H9 (cell line): Measurements from ENCODE around the gene PRKAG2. TPM values are rescaled to one million over a fixed set of nuclear protein-coding genes. Genes with fewer than 3 reads are reported as not detected.

Experiments used
- DNase-seq: peaks from one replicate; pipeline ENCODE4 v3.0.0-alpha.2; 2017
- H2AFZ ChIP-seq: one replicate; pipeline ENCODE4 v1.6.1; 2013; ENCODE audit warnings: mild to moderate bottlenecking, low read length, control low read depth, moderate library complexity
- H2AK5ac ChIP-seq: 2 replicates; pipeline ENCODE4 v1.6.1; 2013; ENCODE audit warnings: low read length, control low read depth, mixed read lengths; ENCODE audit not compliant: insufficient read length
- H2BK120ac ChIP-seq: one replicate; pipeline ENCODE4 v1.6.1; 2013; ENCODE audit warnings: low read depth, mild to moderate bottlenecking, low read length, control low read depth, inconsistent platforms; ENCODE audit not compliant: poor library complexity, severe bottlenecking
- H2BK12ac ChIP-seq: 2 replicates; pipeline ENCODE4 v1.6.1; 2013; ENCODE audit warnings: low read length, control low read depth, mixed read lengths, low read depth; ENCODE audit not compliant: insufficient read length
- H2BK15ac ChIP-seq: 2 replicates; pipeline ENCODE4 v1.6.1; 2013; ENCODE audit warnings: low read depth, low read length, control low read depth
- H2BK20ac ChIP-seq: one replicate; pipeline ENCODE4 v1.6.1; 2013; ENCODE audit warnings: low read depth, mild to moderate bottlenecking, low read length, control low read depth, inconsistent platforms; ENCODE audit not compliant: poor library complexity, severe bottlenecking
- H2BK5ac ChIP-seq: 2 replicates; pipeline ENCODE4 v1.6.1; 2013; ENCODE audit warnings: low read length, control low read depth, mixed read lengths; ENCODE audit not compliant: insufficient read length
- H3K14ac ChIP-seq: 2 replicates; pipeline ENCODE4 v1.6.1; 2013; ENCODE audit warnings: low read length, control low read depth; ENCODE audit not compliant: insufficient read depth
- H3K18ac ChIP-seq: 2 replicates; pipeline ENCODE4 v1.6.1; 2013; ENCODE audit warnings: low read depth, mild to moderate bottlenecking, mixed read lengths, low read length, control low read depth; ENCODE audit not compliant: insufficient read length
- H3K23ac ChIP-seq: 2 replicates; pipeline ENCODE4 v1.6.1; 2013; ENCODE audit warnings: low read length, control low read depth, mixed read lengths, low read depth; ENCODE audit not compliant: insufficient read length
- H3K23me2 ChIP-seq: 2 replicates; pipeline ENCODE4 v1.6.1; 2013; ENCODE audit warnings: low read depth, mild to moderate bottlenecking, mixed read lengths, low read length, control low read depth; ENCODE audit not compliant: insufficient read length, poor library complexity, severe bottlenecking
- H3K27ac ChIP-seq: 2 replicates; pipeline ENCODE4 v1.5.1; 2013; ENCODE audit warnings: low read length, control low read depth, mixed read lengths, low read depth; ENCODE audit not compliant: insufficient read length
- H3K27me3 ChIP-seq: 2 replicates; pipeline ENCODE4 v1.6.1; 2013; ENCODE audit warnings: low read length, control low read depth, inconsistent platforms; ENCODE audit not compliant: insufficient read depth
- H3K4ac ChIP-seq: 2 replicates; pipeline ENCODE4 v1.6.1; 2013; ENCODE audit warnings: low read depth, mild to moderate bottlenecking, control low read depth, inconsistent platforms, low read length, moderate library complexity
- H3K4me1 ChIP-seq: 2 replicates; pipeline ENCODE4 v1.6.1; 2013; ENCODE audit warnings: low read length, control low read depth, inconsistent platforms; ENCODE audit not compliant: insufficient read depth
- H3K4me2 ChIP-seq: 2 replicates; pipeline ENCODE4 v1.6.1; 2013; ENCODE audit warnings: low read length, control low read depth, mixed read lengths; ENCODE audit not compliant: insufficient read length, insufficient read depth
- H3K56ac ChIP-seq: 2 replicates; pipeline ENCODE4 v1.6.1; 2013; ENCODE audit warnings: low read depth, mild to moderate bottlenecking, mixed read lengths, low read length, control low read depth; ENCODE audit not compliant: insufficient read length
- H3K79me1 ChIP-seq: 2 replicates; pipeline ENCODE4 v1.6.1; 2013; ENCODE audit warnings: low read depth, mild to moderate bottlenecking, moderate library complexity, low read length, control low read depth, inconsistent platforms; ENCODE audit not compliant: insufficient read depth, poor library complexity, severe bottlenecking
- H3K79me2 ChIP-seq: 2 replicates; pipeline ENCODE4 v1.6.1; 2013; ENCODE audit warnings: low read length, control low read depth, inconsistent platforms; ENCODE audit not compliant: insufficient read depth
- H3K9ac ChIP-seq: 2 replicates; pipeline ENCODE4 v1.6.1; 2013; ENCODE audit warnings: low read length, control low read depth, mixed read lengths; ENCODE audit not compliant: insufficient read length; ENCODE audit errors: extremely low read depth
- H3K9me3 ChIP-seq: one replicate; pipeline ENCODE4 v1.6.1; 2013; ENCODE audit warnings: low read depth, low read length, inconsistent platforms; ENCODE audit not compliant: control insufficient read depth
- H3T11ph ChIP-seq: one replicate; pipeline ENCODE4 v1.6.1; 2013; ENCODE audit warnings: mild to moderate bottlenecking, low read length, control low read depth, inconsistent platforms
- H4K20me1 ChIP-seq: one replicate; pipeline ENCODE4 v1.6.1; 2013; ENCODE audit not compliant: control insufficient read depth, insufficient read length, insufficient read depth
- H4K5ac ChIP-seq: 2 replicates; pipeline ENCODE4 v1.6.1; 2013; ENCODE audit warnings: low read depth, mild to moderate bottlenecking, mixed read lengths, low read length, control low read depth; ENCODE audit not compliant: insufficient read length
- H4K8ac ChIP-seq: replicated peaks from 2 replicates; pipeline ENCODE4 v1.6.1; 2013; ENCODE audit warnings: low read length, control low read depth, mixed read lengths, low read depth; ENCODE audit not compliant: insufficient read length
- H4K91ac ChIP-seq: 2 replicates; pipeline ENCODE4 v1.6.1; 2013; ENCODE audit warnings: low read depth, mild to moderate bottlenecking, moderate library complexity, mixed read lengths, low read length, control low read depth; ENCODE audit not compliant: insufficient read length
- H3K27ac Mint-ChIP-seq, 3 experiments: 2 replicates in 2 of 3; 3 replicates in 1 of 3; pipeline ENCODE4 v1.8.0; 2020 to 2021; ENCODE audit warnings: mixed read lengths in 3 of 3, mild to moderate bottlenecking in 1 of 3, moderate library complexity in 1 of 3
- H3K27me3 Mint-ChIP-seq: 2 replicates; pipeline ENCODE4 v1.8.0; 2021; ENCODE audit warnings: low read depth, mild to moderate bottlenecking, moderate library complexity, mixed read lengths
- H3K36me3 Mint-ChIP-seq, 3 experiments: 2 replicates in 2 of 3; 3 replicates in 1 of 3; pipeline ENCODE4 v1.8.0; 2020 to 2021; ENCODE audit warnings: low read depth in 3 of 3, mixed read lengths in 3 of 3; ENCODE audit not compliant: insufficient read depth in 1 of 3
- H3K4me1 Mint-ChIP-seq, 2 experiments: 2 replicates each; pipeline ENCODE4 v1.8.0; 2020; ENCODE audit warnings: mixed read lengths in 2 of 2
- H3K4me3 Mint-ChIP-seq, 2 experiments: 2 replicates in 1 of 2; 3 replicates in 1 of 2; pipeline ENCODE4 v1.8.0; 2020 to 2021; ENCODE audit warnings: mild to moderate bottlenecking in 2 of 2, mixed read lengths in 2 of 2, moderate library complexity in 1 of 2
- H3K9me3 Mint-ChIP-seq, 2 experiments: 2 replicates in 1 of 2; 3 replicates in 1 of 2; pipeline ENCODE4 v1.8.0; 2020; ENCODE audit warnings: mild to moderate bottlenecking in 2 of 2, mixed read lengths in 2 of 2, moderate library complexity in 1 of 2
- WGBS: extraction: QIAGEN DNeasy Blood & Tissue Kit; methylation state at CpG from one replicate; pipeline ENCODE4 v1.1.7; 2013; ENCODE audit warnings: missing lambda C conversion rate, low lambda C conversion rate, mixed read lengths; ENCODE audit not compliant: insufficient read length; ENCODE audit errors: extremely low coverage; 5-methylcytosine and 5-hydroxymethylcytosine counted together
- total RNA-seq: library from RNA; stranded (reverse); gene quantifications from 2 replicates; pipeline ENCODE4 v1.2.1, GENCODE V29; 2021
- TF ChIP-seq, protein P1 (sequence below): fragments of 200-600 bp; sonication (generic); conservative IDR thresholded peaks from 3 replicates; pipeline ENCODE4 v1.8.0; 2021; ENCODE audit warnings: antibody characterized with exemption, mild to moderate bottlenecking

The PRKAG2 gene
- total RNA-seq, 1 experiment from 2014 or later: 11.8 TPM

DNA sequence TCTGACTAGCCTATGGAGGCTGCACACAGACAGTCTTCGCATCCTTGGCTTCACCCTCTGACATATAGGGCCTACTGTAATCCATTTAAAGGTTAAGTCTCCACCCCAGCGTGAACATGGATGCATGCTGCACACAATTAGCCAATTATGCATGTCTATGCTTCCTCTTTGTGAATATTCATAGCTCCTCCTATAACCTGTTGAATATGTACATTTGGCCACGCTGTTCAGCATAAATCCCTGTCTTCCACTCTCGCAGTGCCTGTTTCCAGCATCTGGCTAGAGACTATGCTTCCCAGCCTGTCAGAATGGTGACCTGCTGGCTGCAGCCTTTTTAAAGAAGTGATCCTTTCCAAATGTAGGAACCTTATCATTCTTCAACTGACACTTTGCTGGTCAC lies 106.7 kb downstream of the PRKAG2 start:
- Histone ChIP-seq H2BK120ac (no peak overlapping the region), H2BK12ac (no peak overlapping the region), H2BK5ac (no peak overlapping the region), H3K79me1 (no peaks in the 10 kb centered on the region), H4K20me1 (no peaks in the 10 kb centered on the region), H3K9me3 (no peaks in the 10 kb centered on the region), H4K5ac (no peak overlapping the region), H3K9ac (no peak overlapping the region), H3K79me2 (no peaks in the 10 kb centered on the region), H2BK15ac (no peak overlapping the region), H4K91ac (no peak overlapping the region), H3K23me2 (no peaks in the 10 kb centered on the region), H3T11ph (no peak overlapping the region), H3K56ac (no peak overlapping the region), H2BK20ac (no peak overlapping the region), H3K4ac (no peak overlapping the region), H4K8ac (no peak overlapping the region), H3K27ac (no peak overlapping the region), H3K4me1 (no peaks in the 10 kb centered on the region), H2AFZ (no peak overlapping the region), H2AK5ac (no peak overlapping the region), H3K4me2 (no peak overlapping the region), H3K14ac (no peak overlapping the region), H3K27me3 (no peaks in the 10 kb centered on the region), H3K23ac (no peak overlapping the region), H3K18ac (no peak overlapping the region)
- TF ChIP-seq, protein P1, sequence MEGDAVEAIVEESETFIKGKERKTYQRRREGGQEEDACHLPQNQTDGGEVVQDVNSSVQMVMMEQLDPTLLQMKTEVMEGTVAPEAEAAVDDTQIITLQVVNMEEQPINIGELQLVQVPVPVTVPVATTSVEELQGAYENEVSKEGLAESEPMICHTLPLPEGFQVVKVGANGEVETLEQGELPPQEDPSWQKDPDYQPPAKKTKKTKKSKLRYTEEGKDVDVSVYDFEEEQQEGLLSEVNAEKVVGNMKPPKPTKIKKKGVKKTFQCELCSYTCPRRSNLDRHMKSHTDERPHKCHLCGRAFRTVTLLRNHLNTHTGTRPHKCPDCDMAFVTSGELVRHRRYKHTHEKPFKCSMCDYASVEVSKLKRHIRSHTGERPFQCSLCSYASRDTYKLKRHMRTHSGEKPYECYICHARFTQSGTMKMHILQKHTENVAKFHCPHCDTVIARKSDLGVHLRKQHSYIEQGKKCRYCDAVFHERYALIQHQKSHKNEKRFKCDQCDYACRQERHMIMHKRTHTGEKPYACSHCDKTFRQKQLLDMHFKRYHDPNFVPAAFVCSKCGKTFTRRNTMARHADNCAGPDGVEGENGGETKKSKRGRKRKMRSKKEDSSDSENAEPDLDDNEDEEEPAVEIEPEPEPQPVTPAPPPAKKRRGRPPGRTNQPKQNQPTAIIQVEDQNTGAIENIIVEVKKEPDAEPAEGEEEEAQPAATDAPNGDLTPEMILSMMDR: no peak
- H3K9me3 Mint-ChIP-seq: no peaks in the 10 kb centered on the region
- H3K36me3 Mint-ChIP-seq: no peaks in the 10 kb centered on the region
- peak overlapping the region in 1 of 3 experiments; percentile 66; a peak in 1 of 7 replicates for H3K27ac Mint-ChIP-seq
- no CpG with 5 or more reads among the region's 4 CpGs for WGBS
- no peak overlapping the region; a peak in 1 of 5 replicates for H3K4me3 Mint-ChIP-seq
- H3K4me1 Mint-ChIP-seq: peaks cover 0 to 3% of the 10 kb centered on the region in 2 experiments; a peak in 1 of 4 replicates
- peaks cover 16% of the 10 kb centered on the region for H3K27me3 Mint-ChIP-seq
- no peak for DNase-seq
